ENCODE data around the gene DCDC2C. TPM values are rescaled to one million over a fixed set of nuclear protein-coding genes. Genes with fewer than 3 reads are reported as not detected.

Gene DCDC2C
- total and polyA plus RNA-seq, 2 experiments from 2014 or later, result 0.45 TPM; not detected in 1

- Histone ChIP-seq H3K79me2 (replicated peaks; ENCODE audit: insufficient read depth) (no peaks in the 10 kb centered on the region), H3F3A (replicated peaks; ENCODE audit: low read depth) (no peaks in the 10 kb centered on the region), H2AFZ (no peak overlapping the region), H3K4me3 (no peak overlapping the region), H3K4me1 (ENCODE audit: insufficient read depth) (no peaks in the 10 kb centered on the region), H3K27ac (ENCODE audit: low read depth) (no peak overlapping the region), H3K36me3 (ENCODE audit: insufficient read depth) (peaks cover 3% of the 10 kb centered on the region; the same call in 1 of the 2 replicates), H3K27me3 (ENCODE audit: insufficient read depth) (no peaks in the 10 kb centered on the region), H4K20me1 (replicated peaks; ENCODE audit: insufficient read depth) (no peaks in the 10 kb centered on the region), H3K9me2 (ENCODE audit: insufficient read depth) (no peaks in the 10 kb centered on the region), H3K4me2 (no peak overlapping the region)
- H3K4me3 Mint-ChIP-seq, result no peak overlapping the region
- no peak overlapping the region for H3K27ac Mint-ChIP-seq
- peaks cover 83% of the 10 kb centered on the region for H3K9me3 Mint-ChIP-seq
- no peaks in the 10 kb centered on the region for H3K4me1 Mint-ChIP-seq
- peaks cover 5% of the 10 kb centered on the region for H3K27me3 Mint-ChIP-seq (ENCODE audit: insufficient read depth, low read depth, poor library complexity)
- ATAC-seq (no peak), DNase-seq (ENCODE audit: low spot score) (no peak)
- TF ChIP-seq CTCF (conservative IDR thresholded peaks at IDR 0.05; ENCODE audit: low read depth in 2 of 2) (no peak), ZNF114 (CRISPR knock-in tag; IDR thresholded peaks at IDR 0.05) (no peak), REST (IDR thresholded peaks at IDR 0.05; ENCODE audit: unreplicated experiment) (no peak), EZH2 (IDR thresholded peaks at IDR 0.05; ENCODE audit: low read depth, unreplicated experiment) (no peak), ZNF331 (CRISPR knock-in tag; IDR thresholded peaks at IDR 0.05; ENCODE audit: low read depth) (no peak), CREB1 (CRISPR knock-in tag; IDR thresholded peaks at IDR 0.05; ENCODE audit: low read depth) (no peak), STAT1 (IDR thresholded peaks at IDR 0.05; ENCODE audit: unreplicated experiment) (no peak), POLR2AphosphoS5 (IDR thresholded peaks at IDR 0.05; ENCODE audit: low read depth) (no peak), JUNB (IDR thresholded peaks at IDR 0.05; ENCODE audit: unreplicated experiment) (no peak), NANOG (IDR thresholded peaks at IDR 0.05; ENCODE audit: borderline replicate concordance) (no peak)
- TF ChIP-seq, protein P1, sequence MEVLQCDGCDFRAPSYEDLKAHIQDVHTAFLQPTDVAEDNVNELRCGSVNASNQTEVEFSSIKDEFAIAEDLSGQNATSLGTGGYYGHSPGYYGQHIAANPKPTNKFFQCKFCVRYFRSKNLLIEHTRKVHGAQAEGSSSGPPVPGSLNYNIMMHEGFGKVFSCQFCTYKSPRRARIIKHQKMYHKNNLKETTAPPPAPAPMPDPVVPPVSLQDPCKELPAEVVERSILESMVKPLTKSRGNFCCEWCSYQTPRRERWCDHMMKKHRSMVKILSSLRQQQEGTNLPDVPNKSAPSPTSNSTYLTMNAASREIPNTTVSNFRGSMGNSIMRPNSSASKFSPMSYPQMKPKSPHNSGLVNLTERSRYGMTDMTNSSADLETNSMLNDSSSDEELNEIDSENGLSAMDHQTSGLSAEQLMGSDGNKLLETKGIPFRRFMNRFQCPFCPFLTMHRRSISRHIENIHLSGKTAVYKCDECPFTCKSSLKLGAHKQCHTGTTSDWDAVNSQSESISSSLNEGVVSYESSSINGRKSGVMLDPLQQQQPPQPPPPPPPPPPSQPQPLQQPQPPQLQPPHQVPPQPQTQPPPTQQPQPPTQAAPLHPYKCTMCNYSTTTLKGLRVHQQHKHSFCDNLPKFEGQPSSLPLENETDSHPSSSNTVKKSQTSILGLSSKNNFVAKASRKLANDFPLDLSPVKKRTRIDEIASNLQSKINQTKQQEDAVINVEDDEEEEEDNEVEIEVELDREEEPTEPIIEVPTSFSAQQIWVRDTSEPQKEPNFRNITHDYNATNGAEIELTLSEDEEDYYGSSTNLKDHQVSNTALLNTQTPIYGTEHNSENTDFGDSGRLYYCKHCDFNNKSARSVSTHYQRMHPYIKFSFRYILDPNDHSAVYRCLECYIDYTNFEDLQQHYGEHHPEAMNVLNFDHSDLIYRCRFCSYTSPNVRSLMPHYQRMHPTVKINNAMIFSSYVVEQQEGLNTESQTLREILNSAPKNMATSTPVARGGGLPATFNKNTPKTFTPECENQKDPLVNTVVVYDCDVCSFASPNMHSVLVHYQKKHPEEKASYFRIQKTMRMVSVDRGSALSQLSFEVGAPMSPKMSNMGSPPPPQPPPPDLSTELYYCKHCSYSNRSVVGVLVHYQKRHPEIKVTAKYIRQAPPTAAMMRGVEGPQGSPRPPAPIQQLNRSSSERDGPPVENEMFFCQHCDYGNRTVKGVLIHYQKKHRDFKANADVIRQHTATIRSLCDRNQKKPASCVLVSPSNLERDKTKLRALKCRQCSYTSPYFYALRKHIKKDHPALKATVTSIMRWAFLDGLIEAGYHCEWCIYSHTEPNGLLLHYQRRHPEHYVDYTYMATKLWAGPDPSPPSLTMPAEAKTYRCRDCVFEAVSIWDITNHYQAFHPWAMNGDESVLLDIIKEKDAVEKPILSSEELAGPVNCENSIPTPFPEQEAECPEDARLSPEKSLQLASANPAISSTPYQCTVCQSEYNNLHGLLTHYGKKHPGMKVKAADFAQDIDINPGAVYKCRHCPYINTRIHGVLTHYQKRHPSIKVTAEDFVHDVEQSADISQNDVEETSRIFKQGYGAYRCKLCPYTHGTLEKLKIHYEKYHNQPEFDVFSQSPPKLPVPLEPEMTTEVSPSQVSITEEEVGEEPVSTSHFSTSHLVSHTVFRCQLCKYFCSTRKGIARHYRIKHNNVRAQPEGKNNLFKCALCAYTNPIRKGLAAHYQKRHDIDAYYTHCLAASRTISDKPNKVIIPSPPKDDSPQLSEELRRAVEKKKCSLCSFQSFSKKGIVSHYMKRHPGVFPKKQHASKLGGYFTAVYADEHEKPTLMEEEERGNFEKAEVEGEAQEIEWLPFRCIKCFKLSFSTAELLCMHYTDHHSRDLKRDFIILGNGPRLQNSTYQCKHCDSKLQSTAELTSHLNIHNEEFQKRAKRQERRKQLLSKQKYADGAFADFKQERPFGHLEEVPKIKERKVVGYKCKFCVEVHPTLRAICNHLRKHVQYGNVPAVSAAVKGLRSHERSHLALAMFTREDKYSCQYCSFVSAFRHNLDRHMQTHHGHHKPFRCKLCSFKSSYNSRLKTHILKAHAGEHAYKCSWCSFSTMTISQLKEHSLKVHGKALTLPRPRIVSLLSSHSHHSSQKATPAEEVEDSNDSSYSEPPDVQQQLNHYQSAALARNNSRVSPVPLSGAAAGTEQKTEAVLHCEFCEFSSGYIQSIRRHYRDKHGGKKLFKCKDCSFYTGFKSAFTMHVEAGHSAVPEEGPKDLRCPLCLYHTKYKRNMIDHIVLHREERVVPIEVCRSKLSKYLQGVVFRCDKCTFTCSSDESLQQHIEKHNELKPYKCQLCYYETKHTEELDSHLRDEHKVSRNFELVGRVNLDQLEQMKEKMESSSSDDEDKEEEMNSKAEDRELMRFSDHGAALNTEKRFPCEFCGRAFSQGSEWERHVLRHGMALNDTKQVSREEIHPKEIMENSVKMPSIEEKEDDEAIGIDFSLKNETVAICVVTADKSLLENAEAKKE (CRISPR knock-in tag; IDR thresholded peaks at IDR 0.05), result no peak
- TF ChIP-seq, protein P2, sequence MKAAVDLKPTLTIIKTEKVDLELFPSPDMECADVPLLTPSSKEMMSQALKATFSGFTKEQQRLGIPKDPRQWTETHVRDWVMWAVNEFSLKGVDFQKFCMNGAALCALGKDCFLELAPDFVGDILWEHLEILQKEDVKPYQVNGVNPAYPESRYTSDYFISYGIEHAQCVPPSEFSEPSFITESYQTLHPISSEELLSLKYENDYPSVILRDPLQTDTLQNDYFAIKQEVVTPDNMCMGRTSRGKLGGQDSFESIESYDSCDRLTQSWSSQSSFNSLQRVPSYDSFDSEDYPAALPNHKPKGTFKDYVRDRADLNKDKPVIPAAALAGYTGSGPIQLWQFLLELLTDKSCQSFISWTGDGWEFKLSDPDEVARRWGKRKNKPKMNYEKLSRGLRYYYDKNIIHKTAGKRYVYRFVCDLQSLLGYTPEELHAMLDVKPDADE (IDR thresholded peaks at IDR 0.05), result no peak
- H3K36me3 Mint-ChIP-seq (ENCODE audit: low read depth), result peaks cover 19% of the 10 kb centered on the region
Measured at GRCh38 chr2:3848776-3849175, 145.4 kb downstream of the DCDC2C start.

Data from GM23338 (cell line).